ENCODE data around the gene ARMS2. TPM values are rescaled to one million over a fixed set of nuclear protein-coding genes. Genes with fewer than 3 reads are reported as not detected.

ARMS2 gene
- polyA plus RNA-seq, 3 donors, result not detected

DNA sequence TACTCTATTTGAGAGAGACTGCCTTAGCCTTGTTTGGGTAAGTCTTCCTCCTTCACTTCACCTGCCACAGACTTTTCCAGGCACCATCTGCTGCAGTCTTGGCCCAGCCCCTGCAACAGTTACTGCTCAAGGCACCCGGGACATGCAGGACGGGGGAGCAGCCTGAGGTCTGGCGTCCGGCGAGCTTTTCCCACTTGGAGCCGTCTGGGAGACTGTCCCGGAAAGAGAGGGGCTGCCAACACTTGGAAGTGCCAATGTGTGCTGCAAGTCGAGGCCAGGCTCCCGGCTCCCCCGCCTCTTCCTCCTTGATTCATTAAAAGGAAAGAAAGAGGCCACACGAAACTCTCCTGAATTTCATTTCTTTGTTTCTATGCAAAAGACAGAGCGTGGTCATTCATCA, 20.6 kb downstream of the ARMS2 start:
- Histone ChIP-seq H3K9me3 (replicated peaks in 1 of 2; ENCODE audit: control insufficient read depth in 1 of 2, insufficient read depth in 1 of 2, low read length in 2 of 2) (no peaks in the 10 kb centered on the region), H3K79me2 (ENCODE audit: insufficient read depth, low read length) (no peaks in the 10 kb centered on the region), H4K20me1 (ENCODE audit: insufficient read depth, low read length) (no peaks in the 10 kb centered on the region), H3K4me3 (replicated peaks in 1 of 3; ENCODE audit: low read depth in 2 of 3, low read length in 3 of 3) (no peak overlapping the region), H3K27ac (ENCODE audit: low read depth in 1 of 2, low read length in 2 of 2) (no peak overlapping the region), H3K4me1 (ENCODE audit: control insufficient read depth in 1 of 2, insufficient read depth in 2 of 2, low read length in 2 of 2) (peaks cover 11 to 20% of the 10 kb centered on the region in 2 donors), H2AFZ (ENCODE audit: insufficient read depth, low read depth, low read length, poor library complexity, severe bottlenecking) (no peak overlapping the region), H3K27me3 (ENCODE audit: control insufficient read depth in 2 of 2, insufficient read depth in 2 of 2, low read length in 2 of 2) (peaks cover 3 to 26% of the 10 kb centered on the region in 2 donors), H3K36me3 (replicated peaks in 1 of 2; ENCODE audit: control insufficient read depth in 1 of 2, insufficient read depth in 2 of 2, low read length in 2 of 2) (no peaks in the 10 kb centered on the region), H3K4me2 (replicated peaks; ENCODE audit: extremely low read depth, low read length, poor library complexity, severe bottlenecking) (no peak overlapping the region), H3K9ac (ENCODE audit: insufficient read depth, low read length, poor library complexity, severe bottlenecking) (no peak overlapping the region)
- peaks cover 0 to 10% of the 10 kb centered on the region in 2 donors for H3K36me3 Mint-ChIP-seq
- peaks cover 36 to 54% (median 42%) of the 10 kb centered on the region in 3 donors for H3K27me3 Mint-ChIP-seq (ENCODE audit: low read depth in 3 of 3)
- H3K4me1 Mint-ChIP-seq, result peaks cover 35% of the 10 kb centered on the region
- TF ChIP-seq, protein P1, sequence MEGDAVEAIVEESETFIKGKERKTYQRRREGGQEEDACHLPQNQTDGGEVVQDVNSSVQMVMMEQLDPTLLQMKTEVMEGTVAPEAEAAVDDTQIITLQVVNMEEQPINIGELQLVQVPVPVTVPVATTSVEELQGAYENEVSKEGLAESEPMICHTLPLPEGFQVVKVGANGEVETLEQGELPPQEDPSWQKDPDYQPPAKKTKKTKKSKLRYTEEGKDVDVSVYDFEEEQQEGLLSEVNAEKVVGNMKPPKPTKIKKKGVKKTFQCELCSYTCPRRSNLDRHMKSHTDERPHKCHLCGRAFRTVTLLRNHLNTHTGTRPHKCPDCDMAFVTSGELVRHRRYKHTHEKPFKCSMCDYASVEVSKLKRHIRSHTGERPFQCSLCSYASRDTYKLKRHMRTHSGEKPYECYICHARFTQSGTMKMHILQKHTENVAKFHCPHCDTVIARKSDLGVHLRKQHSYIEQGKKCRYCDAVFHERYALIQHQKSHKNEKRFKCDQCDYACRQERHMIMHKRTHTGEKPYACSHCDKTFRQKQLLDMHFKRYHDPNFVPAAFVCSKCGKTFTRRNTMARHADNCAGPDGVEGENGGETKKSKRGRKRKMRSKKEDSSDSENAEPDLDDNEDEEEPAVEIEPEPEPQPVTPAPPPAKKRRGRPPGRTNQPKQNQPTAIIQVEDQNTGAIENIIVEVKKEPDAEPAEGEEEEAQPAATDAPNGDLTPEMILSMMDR (IDR thresholded peaks at IDR 0.05), result no peak
- peak overlapping the region in 1 of 2 donors; percentile 15 for H3K4me3 Mint-ChIP-seq
- DNase-seq, result no peak
- WGBS (ENCODE audit: insufficient coverage), result 88% methylated on average over 7 of the region's 12 CpGs
- intact Hi-C loops (cut with micrococcal nuclease), result no loop called here
- no peak overlapping the region for H3K27ac Mint-ChIP-seq
- H3K9me3 Mint-ChIP-seq, result peaks cover 0 to 2% (median 0%) of the 10 kb centered on the region in 7 donors

DNA sequence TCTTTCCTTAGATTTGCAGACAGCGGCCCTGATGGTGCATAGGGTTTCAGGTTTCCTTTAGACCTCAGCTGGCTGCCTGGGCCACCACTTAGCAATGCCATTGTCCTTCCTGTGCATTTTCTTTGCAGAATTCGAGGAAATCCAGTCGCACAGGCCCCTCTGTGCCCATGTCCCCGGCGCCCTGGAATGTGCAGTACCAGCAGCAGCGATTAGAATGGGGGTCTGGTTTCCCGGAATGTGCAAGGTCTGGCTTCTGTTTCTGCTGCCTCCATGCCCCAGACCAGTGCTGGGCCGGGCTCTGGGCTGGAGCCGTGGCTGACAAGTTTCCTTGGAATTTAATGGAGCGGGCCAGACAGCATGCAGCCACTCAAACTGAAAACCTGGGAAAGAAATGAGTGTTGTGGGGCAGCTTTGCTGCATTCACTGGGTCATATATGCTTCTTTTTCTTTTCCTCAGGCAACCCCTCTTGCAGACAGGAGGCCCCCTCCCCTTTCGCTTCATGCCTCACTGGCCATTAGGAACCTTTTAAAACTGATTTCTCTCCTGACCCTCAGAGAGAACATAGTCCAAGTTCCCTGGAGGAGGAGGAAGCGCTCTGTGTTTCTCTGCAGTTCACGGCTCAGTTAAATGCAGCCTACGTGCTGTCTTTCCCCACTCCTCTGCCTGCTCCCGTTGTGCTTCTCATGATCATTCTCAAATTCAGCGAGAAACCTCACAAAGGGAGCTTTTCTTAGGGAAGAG, 21.3 kb downstream of the ARMS2 start:
- H3K4me2 ChIP-seq (replicated peaks; ENCODE audit: extremely low read depth, low read length, poor library complexity, severe bottlenecking), result no peak overlapping the region
- H3K4me3 ChIP-seq (replicated peaks in 1 of 3; ENCODE audit: low read depth in 2 of 3, low read length in 3 of 3), result no peak overlapping the region
- no peaks in the 10 kb centered on the region for H3K36me3 ChIP-seq (replicated peaks in 1 of 2; ENCODE audit: control insufficient read depth in 1 of 2, insufficient read depth in 2 of 2, low read length in 2 of 2)
- H3K27ac Mint-ChIP-seq, result no peak overlapping the region
- H3K36me3 Mint-ChIP-seq, result peaks cover 0 to 8% of the 10 kb centered on the region in 2 donors
- no peak overlapping the region for H3K27ac ChIP-seq (ENCODE audit: low read depth in 1 of 2, low read length in 2 of 2)
- H3K4me1 Mint-ChIP-seq, result peaks cover 31% of the 10 kb centered on the region
- H2AFZ ChIP-seq (ENCODE audit: insufficient read depth, low read depth, low read length, poor library complexity, severe bottlenecking), result no peak overlapping the region
- H3K4me3 Mint-ChIP-seq, result peak overlapping the region in 1 of 2 donors; percentile 15
- H3K9ac ChIP-seq (ENCODE audit: insufficient read depth, low read length, poor library complexity, severe bottlenecking), result no peak overlapping the region
- TF ChIP-seq, protein P1 (IDR thresholded peaks at IDR 0.05), result no peak
- H4K20me1 ChIP-seq (ENCODE audit: insufficient read depth, low read length), result no peaks in the 10 kb centered on the region
- H3K9me3 ChIP-seq (replicated peaks in 1 of 2; ENCODE audit: control insufficient read depth in 1 of 2, insufficient read depth in 1 of 2, low read length in 2 of 2), result no peaks in the 10 kb centered on the region
- no peaks in the 10 kb centered on the region for H3K79me2 ChIP-seq (ENCODE audit: insufficient read depth, low read length)
- peaks cover 0 to 2% (median 0%) of the 10 kb centered on the region in 7 donors for H3K9me3 Mint-ChIP-seq
- H3K27me3 ChIP-seq (ENCODE audit: control insufficient read depth in 2 of 2, insufficient read depth in 2 of 2, low read length in 2 of 2), result peaks cover 3 to 26% of the 10 kb centered on the region in 2 donors
- intact Hi-C loops (cut with micrococcal nuclease), result no loop called here
- H3K27me3 Mint-ChIP-seq (ENCODE audit: low read depth in 3 of 3), result peaks cover 42 to 57% (median 42%) of the 10 kb centered on the region in 3 donors
- H3K4me1 ChIP-seq (ENCODE audit: control insufficient read depth in 1 of 2, insufficient read depth in 2 of 2, low read length in 2 of 2), result peaks cover 8 to 14% of the 10 kb centered on the region in 2 donors
- 85% methylated on average over 15 of the region's 16 CpGs for whole genome bisulfite sequencing (ENCODE audit: insufficient coverage)
- DNase-seq, result no peak

Data from CD14-positive monocyte (primary cell).